ENCODE data around the gene SMOC2. TPM values are rescaled to one million over a fixed set of nuclear protein-coding genes. Genes with fewer than 3 reads are reported as not detected.

Gene SMOC2
- total RNA-seq, 4 donors from 2014 or later = 30.5 to 52.4 (median 37.9) TPM

- TF ChIP-seq CTCF (IDR thresholded peaks at IDR 0.05; ENCODE audit: low read depth) = no peak
Measured at GRCh38 chr6:168415098-168415992, 25.6 kb upstream of the SMOC2 start.

- TF ChIP-seq CTCF (IDR thresholded peaks at IDR 0.05; ENCODE audit: low read depth) = no peak
Measured at GRCh38 chr6:168415993-168416530, 24.9 kb upstream of the SMOC2 start.

- no peak for TF ChIP-seq CTCF (IDR thresholded peaks at IDR 0.05; ENCODE audit: low read depth)
Measured at GRCh38 chr6:168416531-168416930, 24.5 kb upstream of the SMOC2 start.

- no peak for TF ChIP-seq CTCF (IDR thresholded peaks at IDR 0.05; ENCODE audit: low read depth)
Measured at GRCh38 chr6:168417191-168417590, 23.8 kb upstream of the SMOC2 start.

- no peak for TF ChIP-seq CTCF (IDR thresholded peaks at IDR 0.05; ENCODE audit: low read depth)
Measured at GRCh38 chr6:168417679-168418557, 23.1 kb upstream of the SMOC2 start.

- no peak for TF ChIP-seq CTCF (IDR thresholded peaks at IDR 0.05; ENCODE audit: low read depth)
Measured at GRCh38 chr6:168418711-168419121, 22.3 kb upstream of the SMOC2 start.

- no peak for TF ChIP-seq CTCF (IDR thresholded peaks at IDR 0.05; ENCODE audit: low read depth)
Measured at GRCh38 chr6:168419569-168419968, 21.4 kb upstream of the SMOC2 start.
